H7 (cell line): ENCODE results near the gene MRPL49. TPM values are rescaled to one million over a fixed set of nuclear protein-coding genes. Genes with fewer than 3 reads are reported as not detected.
A peak's percentile ranks its signal among the peaks of the same experiment; 100 is the strongest.

Source experiments
- DNase-seq: peaks from one replicate; pipeline ENCODE4 v3.0.0; 2012
- H3K27me3 ChIP-seq: 2 replicates; pipeline ENCODE4 v1.6.0; 2011; ENCODE audit warnings: mild to moderate bottlenecking, low read length; ENCODE audit not compliant: control insufficient read depth, insufficient read depth
- H3K36me3 ChIP-seq: replicated peaks from 2 replicates; pipeline ENCODE4 v1.5.1; 2011; ENCODE audit warnings: low read length; ENCODE audit not compliant: control insufficient read depth, insufficient read depth
- H3K4me3 ChIP-seq: 2 replicates; pipeline ENCODE4 v1.5.1; 2011; ENCODE audit warnings: low read depth, mild to moderate bottlenecking, control low read depth, low read length, moderate library complexity; ENCODE audit not compliant: insufficient read depth
- total RNA-seq: library from RNA; depleted of rRNA; stranded (reverse); fragments of >200 nt; shearing (Covaris generic); gene quantifications from 2 replicates; pipeline ENCODE4 v1.2.3, GENCODE V29; 2014

MRPL49 gene
- total RNA-seq, 1 experiment from 2014 or later = 89.9 TPM

GRCh38 chr11:65090628-65091027 is 31.5 kb upstream of the MRPL49 start:
- Histone ChIP-seq H3K36me3 (peaks cover under 1% of the 10 kb centered on the region; the same call in 1 of the 2 replicates), H3K27me3 (no peaks in the 10 kb centered on the region), H3K4me3 (no peak overlapping the region)
- no peak for DNase-seq

GRCh38 chr11:65095427-65095826 is 26.7 kb upstream of the MRPL49 start:
- no peaks in the 10 kb centered on the region; the same call in none of the 2 replicates for H3K36me3 ChIP-seq
- H3K4me3 ChIP-seq = no peak overlapping the region; the same call in 1 of the 2 replicates
- no peak for DNase-seq
- H3K27me3 ChIP-seq = no peaks in the 10 kb centered on the region

- H3K4me3 ChIP-seq = peak within 1 kb of the TSS; percentile 65
- DNase-seq = peak; percentile 97
- H3K27me3 ChIP-seq = no peaks in the 10 kb centered on the region
- H3K36me3 ChIP-seq = no peaks in the 10 kb centered on the region; the same call in none of the 2 replicates
Observed at GRCh38 chr11:65095974-65096806, 25.9 kb upstream of the MRPL49 start, which contains the start of gene VPS51. Gene VPS51, plus strand, starts transcription at chr11:65096214. Its CDS starts 37 bp downstream, at chr11:65096251.

GRCh38 chr11:65096926-65097325 is 25.2 kb upstream of the MRPL49 start:
- no peak for DNase-seq
- H3K4me3 ChIP-seq = peak overlapping the region; percentile 65; the same call in 1 of the 2 replicates

GRCh38 chr11:65100674-65101350 is 21.3 kb upstream of the MRPL49 start:
- H3K36me3 ChIP-seq = peaks cover 3% of the 10 kb centered on the region
- H3K27me3 ChIP-seq = no peaks in the 10 kb centered on the region
- H3K4me3 ChIP-seq = no peak overlapping the region
- no peak for DNase-seq

More at GRCh38 chr11:65096926-65097325, 25.2 kb upstream of the MRPL49 start:
- H3K27me3 ChIP-seq = no peaks in the 10 kb centered on the region
- no peaks in the 10 kb centered on the region; the same call in none of the 2 replicates for H3K36me3 ChIP-seq

- H3K36me3 ChIP-seq = peaks cover 3% of the 10 kb centered on the region
- no peak for DNase-seq
- H3K4me3 ChIP-seq = no peak overlapping the region
- no peaks in the 10 kb centered on the region for H3K27me3 ChIP-seq
Observed at GRCh38 chr11:65102142-65103095, 19.7 kb upstream of the MRPL49 start.

- H3K4me3 ChIP-seq = no peak overlapping the region
Observed at GRCh38 chr11:65103476-65103875, 18.6 kb upstream of the MRPL49 start.

GRCh38 chr11:65104628-65105027 is 17.5 kb upstream of the MRPL49 start:
- Histone ChIP-seq H3K27me3 (no peaks in the 10 kb centered on the region), H3K36me3 (peaks cover 3% of the 10 kb centered on the region), H3K4me3 (no peak overlapping the region)
- DNase-seq = no peak

More at GRCh38 chr11:65103476-65103875, 18.6 kb upstream of the MRPL49 start:
- no peaks in the 10 kb centered on the region for H3K27me3 ChIP-seq
- no peak for DNase-seq
- peaks cover 3% of the 10 kb centered on the region; the same call in 1 of the 2 replicates for H3K36me3 ChIP-seq

GRCh38 chr11:65107078-65107477 is 15.0 kb upstream of the MRPL49 start:
- Histone ChIP-seq H3K27me3 (no peaks in the 10 kb centered on the region), H3K36me3 (peaks cover 3% of the 10 kb centered on the region), H3K4me3 (no peak overlapping the region)
- DNase-seq = no peak

GRCh38 chr11:65107751-65108468 is 14.2 kb upstream of the MRPL49 start:
- no peaks in the 10 kb centered on the region for H3K27me3 ChIP-seq
- peak; percentile 55 for DNase-seq
- no peak overlapping the region for H3K4me3 ChIP-seq
- no peaks in the 10 kb centered on the region; the same call in none of the 2 replicates for H3K36me3 ChIP-seq

GRCh38 chr11:65108469-65109123 is 13.5 kb upstream of the MRPL49 start:
- no peak for DNase-seq
- H3K4me3 ChIP-seq = no peak overlapping the region
- H3K36me3 ChIP-seq = no peaks in the 10 kb centered on the region; the same call in none of the 2 replicates
- no peaks in the 10 kb centered on the region for H3K27me3 ChIP-seq

GRCh38 chr11:65109231-65110198 is 12.6 kb upstream of the MRPL49 start:
- no peak overlapping the region for H3K4me3 ChIP-seq
- no peaks in the 10 kb centered on the region for H3K27me3 ChIP-seq
- peak; percentile 51 for DNase-seq
- H3K36me3 ChIP-seq = no peaks in the 10 kb centered on the region; the same call in none of the 2 replicates
